Esophagus muscularis mucosa (tissue), 4 donors: ENCODE data around the gene YKT6.

ENCODE experiments used
- CTCF ChIP-seq, 3 experiments: fragments of 200-600 bp in 2 of 3; fragments of 450-650 bp in 1 of 3; sonication (generic) in 2 of 3; IDR thresholded peaks; one replicate each; pipeline ENCODE4 v1.5.1; 2017 to 2019; ENCODE audit warnings: antibody characterized with exemption in 3 of 3, mild to moderate bottlenecking in 2 of 3, moderate library complexity in 1 of 3
- EP300 ChIP-seq: sonication (generic); formaldehyde crosslinking; IDR thresholded peaks from one replicate; pipeline ENCODE4 v1.6.1; 2017; ENCODE audit warnings: antibody characterized with exemption
- POLR2A ChIP-seq: fragments of 450-650 bp; IDR thresholded peaks from one replicate; pipeline ENCODE4 v1.6.1; 2017; ENCODE audit warnings: antibody characterized with exemption, moderate library complexity, mild to moderate bottlenecking, low read depth
- POLR2AphosphoS5 ChIP-seq, 2 donors: sonication (generic); formaldehyde crosslinking; IDR thresholded peaks; one replicate each; pipeline ENCODE4 v1.6.1; 2017; ENCODE audit warnings: antibody characterized with exemption in 2 of 2

DNA sequence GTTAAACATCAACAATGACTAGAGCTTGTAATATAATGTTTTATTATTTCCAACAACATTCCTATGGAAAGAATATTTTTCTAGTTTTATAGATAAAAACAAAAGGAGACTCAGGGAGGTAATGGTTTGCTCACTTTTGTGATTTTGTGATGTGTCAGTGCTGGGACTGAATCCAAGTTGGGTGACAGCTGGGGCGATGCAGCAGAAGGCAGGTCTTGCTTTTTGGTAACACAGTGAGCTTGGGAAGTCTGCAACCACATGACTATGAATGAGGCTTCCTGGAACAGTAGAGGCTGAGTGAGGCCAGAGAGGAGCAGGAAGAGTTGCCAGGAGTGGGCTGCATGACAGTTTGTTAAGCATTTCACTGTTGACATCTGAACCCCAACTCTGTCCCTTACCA, 4.9 kb upstream of the YKT6 start:
- TF ChIP-seq EP300 (no peak), CTCF (IDR thresholded peaks at IDR 0.05) (no peak), POLR2AphosphoS5 (IDR thresholded peaks at IDR 0.05) (no peak), POLR2A (no peak)
